ENCODE data around the gene TRMT61A.

Gene TRMT61A

GRCh38 chr14:103533137-103533998 is 4.4 kb downstream of the TRMT61A start:
- no peak for DNase-seq (ENCODE audit: insufficient read length)
- FAIRE-seq = no peak
- TF ChIP-seq TAF1 (IDR thresholded peaks at IDR 0.05; ENCODE audit: borderline replicate concordance, low read depth, low read length) = no peak
- no peak for TF ChIP-seq POLR2AphosphoS5 (IDR thresholded peaks at IDR 0.05; ENCODE audit: low read depth, low read length)
- no peak for TF ChIP-seq POLR2A (IDR thresholded peaks at IDR 0.05; ENCODE audit: low read depth, low read length)

GRCh38 chr14:103533999-103534575 is 5.1 kb downstream of the TRMT61A start:
- TF ChIP-seq TAF1 (IDR thresholded peaks at IDR 0.05; ENCODE audit: borderline replicate concordance, low read depth, low read length) = no peak
- no peak for TF ChIP-seq POLR2AphosphoS5 (IDR thresholded peaks at IDR 0.05; ENCODE audit: low read depth, low read length)
- TF ChIP-seq POLR2A (IDR thresholded peaks at IDR 0.05; ENCODE audit: low read depth, low read length) = no peak
- DNase-seq (ENCODE audit: insufficient read length) (no peak), FAIRE-seq (no peak)

GRCh38 chr14:103534576-103535061 is 5.6 kb downstream of the TRMT61A start:
- no peak for DNase-seq (ENCODE audit: insufficient read length)
- FAIRE-seq = no peak
- TF ChIP-seq POLR2AphosphoS5 (IDR thresholded peaks at IDR 0.05; ENCODE audit: low read depth, low read length) (no peak), TAF1 (IDR thresholded peaks at IDR 0.05; ENCODE audit: borderline replicate concordance, low read depth, low read length) (no peak), POLR2A (IDR thresholded peaks at IDR 0.05; ENCODE audit: low read depth, low read length) (no peak)

GRCh38 chr14:103535081-103535890 is 6.3 kb downstream of the TRMT61A start:
- TF ChIP-seq POLR2AphosphoS5 (IDR thresholded peaks at IDR 0.05; ENCODE audit: low read depth, low read length) = 0 out of 2 replicates have a peak, but pooled peaks have one; percentile 7
- TF ChIP-seq TAF1 (IDR thresholded peaks at IDR 0.05; ENCODE audit: borderline replicate concordance, low read depth, low read length) = no peak
- DNase-seq (ENCODE audit: insufficient read length) (no peak), FAIRE-seq (no peak)

GRCh38 chr14:103535891-103536565 is 7.0 kb downstream of the TRMT61A start:
- TF ChIP-seq POLR2AphosphoS5 (IDR thresholded peaks at IDR 0.05; ENCODE audit: low read depth, low read length) = no peak
- peak; percentile 31; the same call in 1 of the 2 replicates for TF ChIP-seq POLR2A (IDR thresholded peaks at IDR 0.05; ENCODE audit: low read depth, low read length)
- TF ChIP-seq TAF1 (IDR thresholded peaks at IDR 0.05; ENCODE audit: borderline replicate concordance, low read depth, low read length) = no peak
- DNase-seq (ENCODE audit: insufficient read length) (no peak), FAIRE-seq (no peak)

GRCh38 chr14:103536693-103537092 is 7.7 kb downstream of the TRMT61A start:
- no peak for DNase-seq (ENCODE audit: insufficient read length)
- TF ChIP-seq TAF1 (IDR thresholded peaks at IDR 0.05; ENCODE audit: borderline replicate concordance, low read depth, low read length) (no peak), POLR2AphosphoS5 (IDR thresholded peaks at IDR 0.05; ENCODE audit: low read depth, low read length) (no peak), POLR2A (IDR thresholded peaks at IDR 0.05; ENCODE audit: low read depth, low read length) (no peak)
- FAIRE-seq = no peak

- DNase-seq (ENCODE audit: insufficient read length) = no peak
- TF ChIP-seq POLR2AphosphoS5 (IDR thresholded peaks at IDR 0.05; ENCODE audit: low read depth, low read length) = no peak; the same call in 1 of the 2 replicates
- TF ChIP-seq POLR2A (IDR thresholded peaks at IDR 0.05; ENCODE audit: low read depth, low read length) = no peak; the same call in none of the 2 replicates
- no peak for TF ChIP-seq TAF1 (IDR thresholded peaks at IDR 0.05; ENCODE audit: borderline replicate concordance, low read depth, low read length)
- no peak for FAIRE-seq
Measured at GRCh38 chr14:103537175-103537990, 8.4 kb downstream of the TRMT61A start.

GRCh38 chr14:103538291-103539055 is 9.5 kb downstream of the TRMT61A start:
- no peak for DNase-seq (ENCODE audit: insufficient read length)
- no peak for TF ChIP-seq POLR2AphosphoS5 (IDR thresholded peaks at IDR 0.05; ENCODE audit: low read depth, low read length)
- TF ChIP-seq TAF1 (IDR thresholded peaks at IDR 0.05; ENCODE audit: borderline replicate concordance, low read depth, low read length) = no peak
- no peak for TF ChIP-seq POLR2A (IDR thresholded peaks at IDR 0.05; ENCODE audit: low read depth, low read length)
- FAIRE-seq = no peak

- FAIRE-seq (no peak), DNase-seq (ENCODE audit: insufficient read length) (no peak)
- no peak for TF ChIP-seq POLR2A (IDR thresholded peaks at IDR 0.05; ENCODE audit: low read depth, low read length)
- TF ChIP-seq POLR2AphosphoS5 (IDR thresholded peaks at IDR 0.05; ENCODE audit: low read depth, low read length) = 0 out of 2 replicates have a peak, but pooled peaks have one; percentile 26
- TF ChIP-seq TAF1 (IDR thresholded peaks at IDR 0.05; ENCODE audit: borderline replicate concordance, low read depth, low read length) = no peak
Measured at GRCh38 chr14:103539056-103539825, 10.2 kb downstream of the TRMT61A start.

Data from GM12892 (cell line).